Skeletal muscle satellite cell (primary cell): ENCODE measurements around the gene TTC3.

Source experiments
- H3K27me3 ChIP-seq: 2 replicates; pipeline ENCODE4 v1.7.0; 2013; ENCODE audit warnings: low read length; ENCODE audit not compliant: control insufficient read depth, insufficient read depth
- H3K36me3 ChIP-seq: 2 replicates; pipeline ENCODE4 v1.7.0; 2013; ENCODE audit warnings: mild to moderate bottlenecking, control low read depth, low read length; ENCODE audit not compliant: insufficient read depth
- H3K4me1 ChIP-seq: 2 replicates; pipeline ENCODE4 v1.7.0; 2013; ENCODE audit warnings: low read length; ENCODE audit not compliant: control insufficient read depth, insufficient read depth
- H3K4me2 ChIP-seq: 2 replicates; pipeline ENCODE4 v1.7.0; 2013; ENCODE audit warnings: mild to moderate bottlenecking, low read length
- H3K4me3 ChIP-seq: 2 replicates; pipeline ENCODE4 v1.7.0; 2013; ENCODE audit warnings: low read length
- H3K9ac ChIP-seq: 2 replicates; pipeline ENCODE4 v1.7.0; 2013; ENCODE audit warnings: mild to moderate bottlenecking, low read depth, low read length, moderate library complexity
- H3K9me3 ChIP-seq: replicated peaks from 2 replicates; pipeline ENCODE4 v1.7.0; 2013; ENCODE audit warnings: mild to moderate bottlenecking, control low read depth, low read length

TTC3 gene

GRCh38 chr21:37155186-37155585 is 82.1 kb downstream of the TTC3 start:
- Histone ChIP-seq H3K4me2 (no peak overlapping the region), H3K36me3 (peaks cover 67% of the 10 kb centered on the region), H3K4me1 (peaks cover 26% of the 10 kb centered on the region), H3K27me3 (no peaks in the 10 kb centered on the region), H3K9me3 (no peaks in the 10 kb centered on the region), H3K9ac (no peak overlapping the region), H3K4me3 (no peak overlapping the region)

- Histone ChIP-seq H3K4me2 (no peak overlapping the region), H3K36me3 (peaks cover 78% of the 10 kb centered on the region), H3K4me1 (peaks cover 16% of the 10 kb centered on the region), H3K27me3 (no peaks in the 10 kb centered on the region), H3K4me3 (no peak overlapping the region), H3K9me3 (no peaks in the 10 kb centered on the region), H3K9ac (no peak overlapping the region)
Observed at GRCh38 chr21:37157938-37158337, 84.9 kb downstream of the TTC3 start.

GRCh38 chr21:37159053-37159776 is 86.2 kb downstream of the TTC3 start:
- peaks cover 4% of the 10 kb centered on the region for H3K4me1 ChIP-seq
- H3K27me3 ChIP-seq = no peaks in the 10 kb centered on the region
- H3K9ac ChIP-seq = no peak overlapping the region
- H3K4me2 ChIP-seq = no peak overlapping the region
- H3K4me3 ChIP-seq = no peak overlapping the region
- peaks cover 86% of the 10 kb centered on the region for H3K36me3 ChIP-seq
- H3K9me3 ChIP-seq = no peaks in the 10 kb centered on the region

GRCh38 chr21:37159949-37160348 is 86.9 kb downstream of the TTC3 start:
- Histone ChIP-seq H3K36me3 (peaks cover 86% of the 10 kb centered on the region), H3K4me1 (no peaks in the 10 kb centered on the region), H3K9me3 (no peaks in the 10 kb centered on the region), H3K4me3 (no peak overlapping the region), H3K9ac (no peak overlapping the region), H3K4me2 (no peak overlapping the region), H3K27me3 (no peaks in the 10 kb centered on the region)

- no peak overlapping the region for H3K4me2 ChIP-seq
- peaks cover 75% of the 10 kb centered on the region for H3K36me3 ChIP-seq
- no peaks in the 10 kb centered on the region for H3K9me3 ChIP-seq
- no peaks in the 10 kb centered on the region for H3K27me3 ChIP-seq
- H3K4me1 ChIP-seq = no peaks in the 10 kb centered on the region
- H3K4me3 ChIP-seq = no peak overlapping the region
- no peak overlapping the region for H3K9ac ChIP-seq
Observed at GRCh38 chr21:37164742-37165141, 91.7 kb downstream of the TTC3 start.

GRCh38 chr21:37165586-37165985 is 92.5 kb downstream of the TTC3 start:
- no peaks in the 10 kb centered on the region for H3K27me3 ChIP-seq

GRCh38 chr21:37166733-37167132 is 93.7 kb downstream of the TTC3 start:
- H3K4me3 ChIP-seq = no peak overlapping the region
- H3K9ac ChIP-seq = no peak overlapping the region
- no peaks in the 10 kb centered on the region for H3K27me3 ChIP-seq
- no peaks in the 10 kb centered on the region for H3K9me3 ChIP-seq
- no peak overlapping the region for H3K4me2 ChIP-seq
- peaks cover 61% of the 10 kb centered on the region for H3K36me3 ChIP-seq
- H3K4me1 ChIP-seq = no peaks in the 10 kb centered on the region

More at GRCh38 chr21:37165586-37165985, 92.5 kb downstream of the TTC3 start:
- Histone ChIP-seq H3K9ac (no peak overlapping the region), H3K4me2 (no peak overlapping the region), H3K4me1 (no peaks in the 10 kb centered on the region), H3K9me3 (no peaks in the 10 kb centered on the region), H3K4me3 (no peak overlapping the region), H3K36me3 (peaks cover 67% of the 10 kb centered on the region)

- no peaks in the 10 kb centered on the region for H3K9me3 ChIP-seq
- H3K4me2 ChIP-seq = no peak overlapping the region
- no peak overlapping the region for H3K9ac ChIP-seq
- H3K36me3 ChIP-seq = peaks cover 59% of the 10 kb centered on the region
- no peak overlapping the region for H3K4me3 ChIP-seq
- H3K27me3 ChIP-seq = no peaks in the 10 kb centered on the region
- H3K4me1 ChIP-seq = no peaks in the 10 kb centered on the region
Observed at GRCh38 chr21:37168666-37169065, 95.6 kb downstream of the TTC3 start.

- Histone ChIP-seq H3K4me3 (no peak overlapping the region), H3K36me3 (peaks cover 57% of the 10 kb centered on the region)
Observed at GRCh38 chr21:37172646-37173045, 99.6 kb downstream of the TTC3 start.

GRCh38 chr21:37176716-37177115 is 103.7 kb downstream of the TTC3 start:
- H3K4me2 ChIP-seq = no peak overlapping the region
- H3K4me3 ChIP-seq = no peak overlapping the region
- no peaks in the 10 kb centered on the region for H3K27me3 ChIP-seq
- no peak overlapping the region for H3K9ac ChIP-seq
- peaks cover 66% of the 10 kb centered on the region for H3K36me3 ChIP-seq
- no peaks in the 10 kb centered on the region for H3K4me1 ChIP-seq
- no peaks in the 10 kb centered on the region for H3K9me3 ChIP-seq

More at GRCh38 chr21:37172646-37173045, 99.6 kb downstream of the TTC3 start:
- Histone ChIP-seq H3K9ac (no peak overlapping the region), H3K4me1 (no peaks in the 10 kb centered on the region), H3K4me2 (no peak overlapping the region), H3K27me3 (no peaks in the 10 kb centered on the region), H3K9me3 (no peaks in the 10 kb centered on the region)

GRCh38 chr21:37181059-37181458 is 108.0 kb downstream of the TTC3 start:
- H3K36me3 ChIP-seq = peaks cover 69% of the 10 kb centered on the region
- no peaks in the 10 kb centered on the region for H3K4me1 ChIP-seq

GRCh38 chr21:37182222-37182621 is 109.2 kb downstream of the TTC3 start:
- H3K27me3 ChIP-seq = no peaks in the 10 kb centered on the region
- H3K9ac ChIP-seq = no peak overlapping the region
- H3K4me2 ChIP-seq = no peak overlapping the region
- H3K36me3 ChIP-seq = peaks cover 69% of the 10 kb centered on the region
- no peaks in the 10 kb centered on the region for H3K9me3 ChIP-seq
- H3K4me3 ChIP-seq = no peak overlapping the region
- no peaks in the 10 kb centered on the region for H3K4me1 ChIP-seq

More at GRCh38 chr21:37181059-37181458, 108.0 kb downstream of the TTC3 start:
- Histone ChIP-seq H3K9me3 (no peaks in the 10 kb centered on the region), H3K27me3 (no peaks in the 10 kb centered on the region), H3K4me2 (no peak overlapping the region), H3K4me3 (no peak overlapping the region), H3K9ac (no peak overlapping the region)
